ENCODE data around the gene KRTAP13-2.

KRTAP13-2 gene

GRCh38 chr21:30337772-30338171 is 34.3 kb downstream of the KRTAP13-2 start:
- no peak for TF ChIP-seq CTCF (IDR thresholded peaks at IDR 0.05; ENCODE audit: extremely low read depth, missing control alignments)

GRCh38 chr21:30337276-30337744 is 34.8 kb downstream of the KRTAP13-2 start, which contains the start of gene KRTAP27-1:
Gene KRTAP27-1, minus strand, starts transcription at chr21:30337694. Its CDS starts 26 bp downstream, at chr21:30337668.
- no peak for TF ChIP-seq CTCF (IDR thresholded peaks at IDR 0.05; ENCODE audit: extremely low read depth, missing control alignments)
- DNase-seq (ENCODE audit: low spot score), result no peak

More at GRCh38 chr21:30337772-30338171, 34.3 kb downstream of the KRTAP13-2 start:
- no peak for DNase-seq (ENCODE audit: low spot score)

GRCh38 chr21:30336596-30336995 is 35.5 kb downstream of the KRTAP13-2 start:
- no peak for DNase-seq (ENCODE audit: low spot score)

GRCh38 chr21:30333736-30334135 is 38.3 kb downstream of the KRTAP13-2 start:
- no peak for TF ChIP-seq CTCF (IDR thresholded peaks at IDR 0.05; ENCODE audit: extremely low read depth, missing control alignments)
- DNase-seq (ENCODE audit: low spot score), result no peak

More at GRCh38 chr21:30336596-30336995, 35.5 kb downstream of the KRTAP13-2 start:
- TF ChIP-seq CTCF (IDR thresholded peaks at IDR 0.05; ENCODE audit: extremely low read depth, missing control alignments), result no peak

- no peak for TF ChIP-seq CTCF (IDR thresholded peaks at IDR 0.05; ENCODE audit: extremely low read depth, missing control alignments)
- no peak for DNase-seq (ENCODE audit: low spot score)
Observed at GRCh38 chr21:30332681-30333080, 39.4 kb downstream of the KRTAP13-2 start.

- no peak for DNase-seq (ENCODE audit: low spot score)
- TF ChIP-seq CTCF (IDR thresholded peaks at IDR 0.05; ENCODE audit: extremely low read depth, missing control alignments), result no peak
Observed at GRCh38 chr21:30329203-30329875, 42.7 kb downstream of the KRTAP13-2 start.

GRCh38 chr21:30326390-30326789 is 45.7 kb downstream of the KRTAP13-2 start:
- DNase-seq (ENCODE audit: low spot score), result no peak
- TF ChIP-seq CTCF (IDR thresholded peaks at IDR 0.05; ENCODE audit: extremely low read depth, missing control alignments), result no peak
